Thymus (tissue), 11 donors: ENCODE data around the gene FMOD. TPM values are rescaled to one million over a fixed set of nuclear protein-coding genes. Genes with fewer than 3 reads are reported as not detected.

ENCODE experiments used
- DNase-seq, 9 donors: peaks; one replicate each; pipeline ENCODE4 v3.0.0-alpha.2; 2013; ENCODE audit warnings: low spot score in 9 of 9, low read depth in 6 of 9, missing footprints in 1 of 9
- H3K27ac ChIP-seq, 2 donors: one replicate each; pipeline ENCODE4 v1.5.1; 2013; ENCODE audit warnings: control low read depth in 1 of 2, low read depth in 1 of 2, low read length in 1 of 2, mild to moderate bottlenecking in 1 of 2, moderate library complexity in 1 of 2
- H3K27me3 ChIP-seq, 2 donors: one replicate each; pipeline ENCODE4 v1.5.1; 2013; ENCODE audit warnings: low read length in 1 of 2; ENCODE audit not compliant: control insufficient read depth in 2 of 2, insufficient read depth in 1 of 2
- H3K36me3 ChIP-seq, 2 donors: one replicate each; pipeline ENCODE4 v1.5.1; 2013; ENCODE audit warnings: low read length in 1 of 2, mild to moderate bottlenecking in 1 of 2, moderate library complexity in 1 of 2; ENCODE audit not compliant: control insufficient read depth in 2 of 2, insufficient read depth in 2 of 2
- H3K4me1 ChIP-seq, 2 donors: one replicate each; pipeline ENCODE4 v1.5.1; 2013; ENCODE audit warnings: low read length in 2 of 2; ENCODE audit not compliant: control insufficient read depth in 2 of 2, insufficient read depth in 2 of 2
- H3K4me3 ChIP-seq, 2 donors: one replicate each; pipeline ENCODE4 v1.5.1; 2013; ENCODE audit warnings: low read length in 2 of 2, control low read depth in 1 of 2, mild to moderate bottlenecking in 1 of 2
- H3K9me3 ChIP-seq, 2 donors: one replicate each; pipeline ENCODE4 v1.5.1; 2013; ENCODE audit warnings: low read length in 1 of 2, mild to moderate bottlenecking in 1 of 2; ENCODE audit not compliant: control insufficient read depth in 2 of 2, insufficient read depth in 1 of 2
- WGBS: extraction: QIAGEN DNeasy Blood & Tissue Kit; methylation state at CpG from one replicate; pipeline ENCODE4 v1.1.7; 2013; 5-methylcytosine and 5-hydroxymethylcytosine counted together
- polyA plus RNA-seq: library from polyadenylated mRNA; stranded (reverse); fragments of 200-250 nt; gene quantifications from one replicate; pipeline ENCODE4 v1.2.3, GENCODE V29; 2013
- total RNA-seq: library from RNA; stranded (reverse); fragments of 120-200 nt; gene quantifications from one replicate; pipeline ENCODE4 v1.2.4, GENCODE V29; 2013
- donor health status: healthy.

FMOD gene
- total and polyA plus RNA-seq, 2 donors = 7.1 to 7.5 TPM

- Histone ChIP-seq H3K9me3 (no peaks in the 10 kb centered on the region), H3K27ac (peak overlapping the region; percentile 94 to 97), H3K36me3 (no peaks in the 10 kb centered on the region), H3K27me3 (no peaks in the 10 kb centered on the region), H3K4me1 (peaks cover 73 to 93% of the 10 kb centered on the region in 2 donors), H3K4me3 (peak overlapping the region in 1 of 2 donors; percentile 5)
- WGBS = 87% methylated on average over 7 of the region's 7 CpGs
- peak in 1 of 9 donors; percentile 64 for DNase-seq
These were observed 54.4 kb downstream of the FMOD start for GRCh38 chr1:203296460-203297073.

GRCh38 chr1:203295796-203296195 is 55.1 kb downstream of the FMOD start:
- Histone ChIP-seq H3K27ac (peak overlapping the region; percentile 94 to 97), H3K27me3 (no peaks in the 10 kb centered on the region), H3K4me3 (peak overlapping the region; percentile 11 to 23), H3K4me1 (peaks cover 74 to 93% of the 10 kb centered on the region in 2 donors), H3K36me3 (no peaks in the 10 kb centered on the region), H3K9me3 (no peaks in the 10 kb centered on the region)
- WGBS = 13% methylated on average over 1 of the region's 1 CpG
- peak in 5 of 9 donors; percentile 80 to 94 (median 87) for DNase-seq

- Histone ChIP-seq H3K36me3 (no peaks in the 10 kb centered on the region), H3K4me3 (peak overlapping the region in 1 of 2 donors; percentile 54), H3K27me3 (no peaks in the 10 kb centered on the region), H3K4me1 (peaks cover 81 to 95% of the 10 kb centered on the region in 2 donors), H3K27ac (peak overlapping the region; percentile 99), H3K9me3 (no peaks in the 10 kb centered on the region)
- peak in 1 of 9 donors; percentile 56 for DNase-seq
- 95% methylated on average over 17 of the region's 17 CpGs for WGBS
These were observed 59.5 kb downstream of the FMOD start for GRCh38 chr1:203291201-203292096.

Other genes with a start within 250 kb of the FMOD start
- 0.28 TPM for gene ADORA1, start 223.4 kb downstream of the FMOD start, total RNA-seq
- 0.64 TPM for gene ADORA1, start 223.4 kb downstream of the FMOD start, polyA plus RNA-seq
- 0.99 TPM for gene MYBPH, start 175.3 kb downstream of the FMOD start, total RNA-seq
- gene MYBPH, start 175.3 kb downstream of the FMOD start, polyA plus RNA-seq = 1.7 TPM
- gene CHI3L1, start 164.4 kb downstream of the FMOD start, total RNA-seq = 7.4 TPM
- gene CHI3L1, start 164.4 kb downstream of the FMOD start, polyA plus RNA-seq = 26.8 TPM
- 6.2 TPM for gene CHIT1, start 121.4 kb downstream of the FMOD start, total RNA-seq
- gene CHIT1, start 121.4 kb downstream of the FMOD start, polyA plus RNA-seq = 36.0 TPM
- gene BTG2, start 45.6 kb downstream of the FMOD start, total RNA-seq = 174 TPM
- 171 TPM for gene BTG2, start 45.6 kb downstream of the FMOD start, polyA plus RNA-seq
- gene PRELP, start 124.7 kb upstream of the FMOD start, total RNA-seq = 0.09 TPM
- gene PRELP, start 124.7 kb upstream of the FMOD start, polyA plus RNA-seq = 7.5 TPM
- 0.09 TPM for gene OPTC, start 143.0 kb upstream of the FMOD start, total RNA-seq
- 0.39 TPM for gene OPTC, start 143.0 kb upstream of the FMOD start, polyA plus RNA-seq